Sigmoid colon (tissue), 4 donors: Measurements from ENCODE around the gene HPS6.

ENCODE experiments used
- EP300 ChIP-seq, 4 donors: sonication (generic); formaldehyde crosslinking; IDR thresholded peaks; one replicate each; pipeline ENCODE4 v1.6.1; 2017; ENCODE audit warnings: antibody characterized with exemption in 4 of 4
- POLR2A ChIP-seq, 2 donors: fragments of 450-650 bp; IDR thresholded peaks; one replicate each; pipeline ENCODE4 v1.6.1; 2016; ENCODE audit warnings: antibody characterized with exemption in 2 of 2, mild to moderate bottlenecking in 2 of 2, moderate library complexity in 2 of 2
- TF ChIP-seq, protein P1 (sequence below), 4 experiments: fragments of 450-650 bp in 3 of 4; fragments of 200-600 bp in 1 of 4; IDR thresholded peaks; one replicate each; pipeline ENCODE4 v1.5.1; 2016 to 2019; ENCODE audit warnings: antibody characterized with exemption in 4 of 4, mild to moderate bottlenecking in 3 of 4, moderate library complexity in 2 of 4

- TF ChIP-seq, protein P1, sequence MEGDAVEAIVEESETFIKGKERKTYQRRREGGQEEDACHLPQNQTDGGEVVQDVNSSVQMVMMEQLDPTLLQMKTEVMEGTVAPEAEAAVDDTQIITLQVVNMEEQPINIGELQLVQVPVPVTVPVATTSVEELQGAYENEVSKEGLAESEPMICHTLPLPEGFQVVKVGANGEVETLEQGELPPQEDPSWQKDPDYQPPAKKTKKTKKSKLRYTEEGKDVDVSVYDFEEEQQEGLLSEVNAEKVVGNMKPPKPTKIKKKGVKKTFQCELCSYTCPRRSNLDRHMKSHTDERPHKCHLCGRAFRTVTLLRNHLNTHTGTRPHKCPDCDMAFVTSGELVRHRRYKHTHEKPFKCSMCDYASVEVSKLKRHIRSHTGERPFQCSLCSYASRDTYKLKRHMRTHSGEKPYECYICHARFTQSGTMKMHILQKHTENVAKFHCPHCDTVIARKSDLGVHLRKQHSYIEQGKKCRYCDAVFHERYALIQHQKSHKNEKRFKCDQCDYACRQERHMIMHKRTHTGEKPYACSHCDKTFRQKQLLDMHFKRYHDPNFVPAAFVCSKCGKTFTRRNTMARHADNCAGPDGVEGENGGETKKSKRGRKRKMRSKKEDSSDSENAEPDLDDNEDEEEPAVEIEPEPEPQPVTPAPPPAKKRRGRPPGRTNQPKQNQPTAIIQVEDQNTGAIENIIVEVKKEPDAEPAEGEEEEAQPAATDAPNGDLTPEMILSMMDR (IDR thresholded peaks at IDR 0.05), result no peak
- TF ChIP-seq POLR2A (IDR thresholded peaks at IDR 0.05) (no peak), EP300 (IDR thresholded peaks at IDR 0.05) (no peak)
Measured at GRCh38 chr10:102066399-102067088, 1.4 kb downstream of the HPS6 start.
